ENCODE data around the gene NRL.

The NRL gene

GRCh38 chr14:24149302-24149969, 34.7 kb upstream of the NRL start:
- TF ChIP-seq POLR2A (IDR thresholded peaks at IDR 0.05; ENCODE audit: low read depth, low read length) = no peak
- DNase-seq (ENCODE audit: insufficient read length, low spot score) = no peak
- no peak for FAIRE-seq

GRCh38 chr14:24147761-24148428, 33.1 kb upstream of the NRL start:
- no peak for TF ChIP-seq POLR2A (IDR thresholded peaks at IDR 0.05; ENCODE audit: low read depth, low read length)

GRCh38 chr14:24146978-24147760, 32.4 kb upstream of the NRL start, which contains the start of gene RNF31:
Gene RNF31, plus strand, starts transcription at chr14:24147498. Its CDS starts 201 bp downstream, at chr14:24147699.
- TF ChIP-seq POLR2A (IDR thresholded peaks at IDR 0.05; ENCODE audit: low read depth, low read length) = peak; percentile 50; the same call in 1 of the 2 replicates
- DNase-seq (ENCODE audit: insufficient read length, low spot score) (peak; percentile 75), FAIRE-seq (peak; percentile 61)

More at GRCh38 chr14:24147761-24148428, 33.1 kb upstream of the NRL start:
- DNase-seq (ENCODE audit: insufficient read length, low spot score) = no peak
- FAIRE-seq = no peak

- FAIRE-seq (peak; percentile 30), DNase-seq (ENCODE audit: insufficient read length, low spot score) (peak; percentile 89)
- peak; percentile 50; the same call in 1 of the 2 replicates for TF ChIP-seq POLR2A (IDR thresholded peaks at IDR 0.05; ENCODE audit: low read depth, low read length)
Measured at GRCh38 chr14:24146453-24146977, 31.8 kb upstream of the NRL start, which contains the start of gene PSME2. Gene PSME2, minus strand, starts transcription at chr14:24146610. Its CDS starts 29 bp downstream, at chr14:24146581.

GRCh38 chr14:24145690-24146452, 31.1 kb upstream of the NRL start:
- FAIRE-seq = no peak
- DNase-seq (ENCODE audit: insufficient read length, low spot score) = no peak
- no peak for TF ChIP-seq POLR2A (IDR thresholded peaks at IDR 0.05; ENCODE audit: low read depth, low read length)

GRCh38 chr14:24145219-24145618, 30.5 kb upstream of the NRL start:
- FAIRE-seq (no peak), DNase-seq (ENCODE audit: insufficient read length, low spot score) (no peak)
- TF ChIP-seq POLR2A (IDR thresholded peaks at IDR 0.05; ENCODE audit: low read depth, low read length) = no peak

GRCh38 chr14:24144451-24144850, 29.7 kb upstream of the NRL start:
- FAIRE-seq = no peak
- no peak for DNase-seq (ENCODE audit: insufficient read length, low spot score)
- TF ChIP-seq POLR2A (IDR thresholded peaks at IDR 0.05; ENCODE audit: low read depth, low read length) = no peak

- no peak for TF ChIP-seq POLR2A (IDR thresholded peaks at IDR 0.05; ENCODE audit: low read depth, low read length)
- FAIRE-seq (no peak), DNase-seq (ENCODE audit: insufficient read length, low spot score) (no peak)
Measured at GRCh38 chr14:24143511-24143910, 28.8 kb upstream of the NRL start.

GRCh38 chr14:24141097-24141880, 26.5 kb upstream of the NRL start, which contains the start of gene EMC9:
Gene EMC9, minus strand, starts transcription at chr14:24141591. Its CDS starts 287 bp downstream, at chr14:24141304.
- peak; percentile 69 for TF ChIP-seq POLR2A (IDR thresholded peaks at IDR 0.05; ENCODE audit: low read depth, low read length)
- FAIRE-seq (peak; percentile 81), DNase-seq (ENCODE audit: insufficient read length, low spot score) (peak; percentile 88)

- FAIRE-seq = no peak
- DNase-seq (ENCODE audit: insufficient read length, low spot score) = no peak
Measured at GRCh38 chr14:24139272-24139934, 24.7 kb upstream of the NRL start.

GRCh38 chr14:24138396-24139271, 23.9 kb upstream of the NRL start:
- DNase-seq (ENCODE audit: insufficient read length, low spot score) (no peak), FAIRE-seq (no peak)
- no peak for TF ChIP-seq POLR2A (IDR thresholded peaks at IDR 0.05; ENCODE audit: low read depth, low read length)

More at GRCh38 chr14:24139272-24139934, 24.7 kb upstream of the NRL start:
- TF ChIP-seq POLR2A (IDR thresholded peaks at IDR 0.05; ENCODE audit: low read depth, low read length) = no peak

All from H54 (cell line).